HEK293 (cell line): ENCODE data around the gene SLC5A1.

Experiments used
- CTCF ChIA-PET: fragments of 350-600 bp; formaldehyde crosslinking; extraction: SDS; loops from one replicate; lab custom pipeline; 2021; ENCODE audit warnings: antibody characterized with exemption; lab: Yijun Ruan, JAX
- POLR2A ChIA-PET: fragments of 300-600 bp; formaldehyde crosslinking; extraction: SDS; loops from one replicate; lab custom pipeline; 2020; ENCODE audit warnings: antibody characterized with exemption, inconsistent platforms; lab: Yijun Ruan, JAX
- H3K27ac ChIP-seq: fragments of 200-500 bp; sonication (Bioruptor generic); 2 replicates; pipeline ENCODE4 v1.5.1; 2014; ENCODE audit warnings: low read depth, low read length, control low read depth, inconsistent platforms; ENCODE audit errors: extremely low read depth
- H3K36me3 ChIP-seq, 2 experiments: fragments of 200-500 bp in 1 of 2; sonication (Bioruptor generic) in 1 of 2; 1 replicate in 1 of 2; 2 replicates in 1 of 2; pipeline ENCODE4 v1.5.1; 2014 to 2017; ENCODE audit warnings: inconsistent platforms in 2 of 2, low read length in 2 of 2; ENCODE audit not compliant: control insufficient read depth in 2 of 2, insufficient read depth in 1 of 2
- H3K4me1 ChIP-seq: fragments of 200-500 bp; sonication (Bioruptor generic); 2 replicates; pipeline ENCODE4 v1.5.1; 2014; ENCODE audit warnings: mild to moderate bottlenecking, low read length, inconsistent platforms; ENCODE audit not compliant: control insufficient read depth, insufficient read depth
- H3K4me3 ChIP-seq: 2 replicates; pipeline ENCODE4 v1.5.1; 2011; ENCODE audit warnings: low read depth, mild to moderate bottlenecking, control low read depth, low read length, moderate library complexity
- H3K9me3 ChIP-seq: fragments of 200-500 bp; sonication (Bioruptor generic); 2 replicates; pipeline ENCODE4 v1.5.1; 2014; ENCODE audit warnings: low read depth, low read length, inconsistent platforms; ENCODE audit not compliant: control insufficient read depth, insufficient read depth
- EGR2 ChIP-seq: fragments of 450-650 bp; formaldehyde crosslinking; IDR thresholded peaks from 2 replicates; pipeline ENCODE4 v1.5.1; 2016; ENCODE audit warnings: low read depth, missing biosample characterization, missing genetic modification characterization
- HOXC10 ChIP-seq: sonication (generic); formaldehyde crosslinking; IDR thresholded peaks from 2 replicates; pipeline ENCODE4 v1.8.1; 2023; ENCODE audit warnings: mild to moderate bottlenecking, missing genetic modification reagents
- KLF9 ChIP-seq: fragments of 450-650 bp; formaldehyde crosslinking; IDR thresholded peaks from 2 replicates; pipeline ENCODE4 v1.5.1; 2016; ENCODE audit warnings: missing biosample characterization, missing genetic modification characterization, low read depth
- REPIN1 ChIP-seq: fragments of 450-650 bp; formaldehyde crosslinking; IDR thresholded peaks from 2 replicates; pipeline ENCODE4 v1.5.1; 2017; ENCODE audit warnings: missing biosample characterization, missing genetic modification characterization, low read depth
- ZFP3 ChIP-seq: fragments of 450-650 bp; formaldehyde crosslinking; IDR thresholded peaks from 2 replicates; pipeline ENCODE4 v1.5.1; 2016; ENCODE audit warnings: low read depth, missing biosample characterization, missing genetic modification characterization
- ZIC2 ChIP-seq: fragments of 450-650 bp; formaldehyde crosslinking; IDR thresholded peaks from 2 replicates; pipeline ENCODE4 v1.5.1; 2016; ENCODE audit warnings: missing biosample characterization, missing genetic modification characterization
- ZNF221 ChIP-seq: fragments of 450-650 bp; formaldehyde crosslinking; IDR thresholded peaks from 2 replicates; pipeline ENCODE4 v1.5.1; 2017; ENCODE audit warnings: missing biosample characterization, missing genetic modification characterization, borderline replicate concordance
- ZNF324 ChIP-seq: fragments of 450-650 bp; formaldehyde crosslinking; IDR thresholded peaks from 2 replicates; pipeline ENCODE4 v1.5.1; 2016; ENCODE audit warnings: missing biosample characterization, missing genetic modification characterization
- ZNF354C ChIP-seq: fragments of 450-650 bp; formaldehyde crosslinking; IDR thresholded peaks from 2 replicates; pipeline ENCODE4 v1.5.1; 2016; ENCODE audit warnings: missing biosample characterization, missing genetic modification characterization, low read depth, borderline replicate concordance
- ZNF624 ChIP-seq: fragments of 450-650 bp; formaldehyde crosslinking; IDR thresholded peaks from 2 replicates; pipeline ENCODE4 v1.5.1; 2017; ENCODE audit warnings: missing biosample characterization, missing genetic modification characterization
- ZNF658 ChIP-seq: fragments of 450-650 bp; formaldehyde crosslinking; IDR thresholded peaks from 2 replicates; pipeline ENCODE4; 2016; ENCODE audit warnings: missing biosample characterization, missing genetic modification characterization
- ZNF670 ChIP-seq: fragments of 450-650 bp; formaldehyde crosslinking; IDR thresholded peaks from 2 replicates; pipeline ENCODE4 v1.5.1; 2016; ENCODE audit warnings: missing biosample characterization, missing genetic modification characterization, low read depth
- ZNF677 ChIP-seq: fragments of 450-650 bp; IDR thresholded peaks from 2 replicates; pipeline ENCODE4 v1.5.0; 2018; ENCODE audit warnings: missing biosample characterization, mild to moderate bottlenecking, missing genetic modification characterization, moderate library complexity
- ZNF830 ChIP-seq: fragments of 450-650 bp; IDR thresholded peaks from 2 replicates; pipeline ENCODE4 v1.5.0; 2018; ENCODE audit warnings: missing biosample characterization, missing genetic modification characterization, low read depth, mild to moderate bottlenecking, moderate library complexity
- ZSCAN30 ChIP-seq: fragments of 450-650 bp; IDR thresholded peaks from 2 replicates; pipeline ENCODE4 v1.5.1; 2018; ENCODE audit warnings: missing biosample characterization, mild to moderate bottlenecking, missing genetic modification characterization, moderate library complexity
- TF ChIP-seq, protein P1 (sequence below): fragments of 450-650 bp; formaldehyde crosslinking; IDR thresholded peaks from 2 replicates; pipeline ENCODE4 v1.5.1; 2016; ENCODE audit warnings: missing biosample characterization, missing genetic modification characterization
- TF ChIP-seq, protein P2 (sequence below): fragments of 450-650 bp; formaldehyde crosslinking; IDR thresholded peaks from 2 replicates; pipeline ENCODE4 v1.5.1; 2016; ENCODE audit warnings: missing biosample characterization, missing genetic modification characterization
- TF ChIP-seq, protein P3 (sequence below): fragments of 450-650 bp; IDR thresholded peaks from 2 replicates; pipeline ENCODE4 v1.5.1; 2018; ENCODE audit warnings: missing biosample characterization, missing genetic modification characterization
- TF ChIP-seq, protein P4 (sequence below): fragments of 450-650 bp; formaldehyde crosslinking; IDR thresholded peaks from 2 replicates; pipeline ENCODE4 v1.5.1; 2016; ENCODE audit warnings: missing biosample characterization, missing genetic modification characterization
- TF ChIP-seq, protein P5 (sequence below): fragments of 450-650 bp; formaldehyde crosslinking; IDR thresholded peaks from 2 replicates; pipeline ENCODE4 v1.5.0; 2017; ENCODE audit warnings: missing biosample characterization, missing genetic modification characterization, borderline replicate concordance
- TF ChIP-seq, protein P6 (sequence below): fragments of 450-650 bp; formaldehyde crosslinking; IDR thresholded peaks from 2 replicates; pipeline ENCODE4 v1.5.1; 2016; ENCODE audit warnings: missing biosample characterization, missing genetic modification characterization, borderline replicate concordance

The SLC5A1 gene

DNA sequence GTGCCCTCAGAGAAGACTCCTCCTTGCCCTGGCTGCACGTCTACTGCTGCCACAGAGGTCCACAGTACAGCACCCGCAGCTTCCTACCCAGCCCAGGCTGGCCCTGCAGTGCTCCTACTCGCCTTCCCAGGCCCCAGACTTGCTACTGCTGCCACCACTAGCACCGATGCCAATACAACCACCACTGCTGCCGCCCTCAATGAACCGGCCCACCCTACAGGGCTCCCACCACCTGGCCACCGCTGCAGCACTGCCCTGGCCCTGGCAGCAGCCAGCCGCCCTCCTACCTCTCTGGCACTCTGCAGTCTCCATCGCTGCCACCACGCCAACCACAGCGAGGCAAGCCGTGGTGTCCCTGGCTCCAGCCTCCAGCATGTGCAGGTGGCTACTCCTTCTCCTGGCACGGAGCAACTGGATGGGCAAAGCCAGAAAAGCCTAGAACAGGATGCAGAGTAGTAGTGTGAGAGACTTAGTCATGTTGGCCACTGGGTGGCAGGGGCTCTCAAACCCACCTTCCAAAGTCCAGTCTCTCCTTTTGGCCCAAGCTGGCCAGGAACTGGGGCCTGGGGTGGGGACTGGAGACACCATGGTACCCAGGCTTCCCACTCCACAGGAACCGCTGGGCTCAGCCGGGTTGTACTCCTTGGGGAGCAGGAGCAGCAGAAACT lies 76.6 kb downstream of the SLC5A1 start:
- no peak overlapping the region for H3K4me3 ChIP-seq
- no peaks in the 10 kb centered on the region for H3K36me3 ChIP-seq
- no peaks in the 10 kb centered on the region for H3K9me3 ChIP-seq
- TF ChIP-seq ZFP3 (tag by site-specific recombination) (no peak), ZNF221 (no peak), REPIN1 (tag by site-specific recombination) (no peak), ZNF324 (tag by site-specific recombination) (no peak), ZNF677 (tag by site-specific recombination) (no peak), ZNF670 (no peak), ZIC2 (tag by site-specific recombination) (no peak), ZNF624 (tag by site-specific recombination) (no peak), EGR2 (tag by site-specific recombination) (no peak), ZSCAN30 (tag by site-specific recombination) (no peak)
- TF ChIP-seq, protein P1, sequence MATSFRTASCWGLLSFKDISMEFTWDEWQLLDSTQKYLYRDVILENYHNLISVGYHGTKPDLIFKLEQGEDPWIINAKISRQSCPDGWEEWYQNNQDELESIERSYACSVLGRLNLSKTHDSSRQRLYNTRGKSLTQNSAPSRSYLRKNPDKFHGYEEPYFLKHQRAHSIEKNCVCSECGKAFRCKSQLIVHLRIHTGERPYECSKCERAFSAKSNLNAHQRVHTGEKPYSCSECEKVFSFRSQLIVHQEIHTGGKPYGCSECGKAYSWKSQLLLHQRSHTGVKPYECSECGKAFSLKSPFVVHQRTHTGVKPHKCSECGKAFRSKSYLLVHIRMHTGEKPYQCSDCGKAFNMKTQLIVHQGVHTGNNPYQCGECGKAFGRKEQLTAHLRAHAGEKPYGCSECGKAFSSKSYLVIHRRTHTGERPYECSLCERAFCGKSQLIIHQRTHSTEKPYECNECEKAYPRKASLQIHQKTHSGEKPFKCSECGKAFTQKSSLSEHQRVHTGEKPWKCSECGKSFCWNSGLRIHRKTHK, result no peak
- H3K27ac ChIP-seq, result no peak overlapping the region
- CTCF ChIA-PET, result interaction anchor here (0.6 to 0.7 kb wide), 2 partner anchors 219 to 408 kb away, joined by 3 read pairs; no protein-coding TSS in a partner anchor
- POLR2A ChIA-PET, result no interaction called here
- H3K4me1 ChIP-seq, result no peaks in the 10 kb centered on the region

DNA sequence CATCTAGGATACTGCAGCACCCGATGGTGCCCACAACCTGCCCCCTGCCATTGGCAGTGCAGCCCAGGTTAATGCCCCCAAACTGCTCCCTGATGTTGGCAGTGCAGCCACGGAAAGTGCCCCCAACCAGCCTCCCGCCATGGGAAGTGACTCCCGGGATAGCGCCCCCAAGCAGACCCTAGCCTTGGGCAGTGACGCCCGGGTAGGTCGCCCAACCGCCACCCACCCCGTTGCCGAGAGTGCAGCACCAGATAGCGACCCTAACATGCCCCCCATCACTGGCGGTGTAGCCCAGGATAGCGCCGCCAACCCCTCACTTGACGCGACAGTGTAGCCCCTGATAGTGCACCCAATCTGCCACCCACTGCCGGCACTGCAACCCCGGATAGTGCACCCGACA lies 77.5 kb downstream of the SLC5A1 start:
- Histone ChIP-seq H3K9me3 (no peaks in the 10 kb centered on the region), H3K36me3 (no peaks in the 10 kb centered on the region), H3K4me3 (no peak overlapping the region), H3K4me1 (no peaks in the 10 kb centered on the region), H3K27ac (no peak overlapping the region)
- POLR2A ChIA-PET, result no interaction called here
- CTCF ChIA-PET, result interaction anchor here (0.7 to 1.0 kb wide), 2 partner anchors 21 to 409 kb away, joined by 3 read pairs; no protein-coding TSS in a partner anchor
- TF ChIP-seq, protein P2, sequence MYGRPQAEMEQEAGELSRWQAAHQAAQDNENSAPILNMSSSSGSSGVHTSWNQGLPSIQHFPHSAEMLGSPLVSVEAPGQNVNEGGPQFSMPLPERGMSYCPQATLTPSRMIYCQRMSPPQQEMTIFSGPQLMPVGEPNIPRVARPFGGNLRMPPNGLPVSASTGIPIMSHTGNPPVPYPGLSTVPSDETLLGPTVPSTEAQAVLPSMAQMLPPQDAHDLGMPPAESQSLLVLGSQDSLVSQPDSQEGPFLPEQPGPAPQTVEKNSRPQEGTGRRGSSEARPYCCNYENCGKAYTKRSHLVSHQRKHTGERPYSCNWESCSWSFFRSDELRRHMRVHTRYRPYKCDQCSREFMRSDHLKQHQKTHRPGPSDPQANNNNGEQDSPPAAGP (tag by site-specific recombination), result no peak
- TF ChIP-seq, protein P3, sequence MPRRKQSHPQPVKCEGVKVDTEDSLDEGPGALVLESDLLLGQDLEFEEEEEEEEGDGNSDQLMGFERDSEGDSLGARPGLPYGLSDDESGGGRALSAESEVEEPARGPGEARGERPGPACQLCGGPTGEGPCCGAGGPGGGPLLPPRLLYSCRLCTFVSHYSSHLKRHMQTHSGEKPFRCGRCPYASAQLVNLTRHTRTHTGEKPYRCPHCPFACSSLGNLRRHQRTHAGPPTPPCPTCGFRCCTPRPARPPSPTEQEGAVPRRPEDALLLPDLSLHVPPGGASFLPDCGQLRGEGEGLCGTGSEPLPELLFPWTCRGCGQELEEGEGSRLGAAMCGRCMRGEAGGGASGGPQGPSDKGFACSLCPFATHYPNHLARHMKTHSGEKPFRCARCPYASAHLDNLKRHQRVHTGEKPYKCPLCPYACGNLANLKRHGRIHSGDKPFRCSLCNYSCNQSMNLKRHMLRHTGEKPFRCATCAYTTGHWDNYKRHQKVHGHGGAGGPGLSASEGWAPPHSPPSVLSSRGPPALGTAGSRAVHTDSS, result no peak
- TF ChIP-seq ZNF354C (tag by site-specific recombination), result no peak
- no peak for TF ChIP-seq HOXC10 (CRISPR knock-in tag)
- TF ChIP-seq, protein P4, sequence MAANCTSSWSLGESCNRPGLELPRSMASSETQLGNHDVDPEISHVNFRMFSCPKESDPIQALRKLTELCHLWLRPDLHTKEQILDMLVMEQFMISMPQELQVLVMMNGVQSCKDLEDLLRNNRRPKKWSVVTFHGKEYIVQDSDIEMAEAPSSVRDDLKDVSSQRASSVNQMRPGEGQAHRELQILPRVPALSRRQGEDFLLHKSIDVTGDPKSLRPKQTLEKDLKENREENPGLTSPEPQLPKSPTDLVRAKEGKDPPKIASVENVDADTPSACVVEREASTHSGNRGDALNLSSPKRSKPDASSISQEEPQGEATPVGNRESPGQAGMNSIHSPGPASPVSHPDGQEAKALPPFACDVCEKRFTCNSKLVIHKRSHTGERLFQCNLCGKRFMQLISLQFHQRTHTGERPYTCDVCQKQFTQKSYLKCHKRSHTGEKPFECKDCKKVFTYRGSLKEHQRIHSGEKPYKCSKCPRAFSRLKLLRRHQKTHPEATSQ (tag by site-specific recombination), result no peak
- TF ChIP-seq KLF9 (tag by site-specific recombination), result no peak
- no peak for TF ChIP-seq ZNF624 (tag by site-specific recombination)
- TF ChIP-seq, protein P5, sequence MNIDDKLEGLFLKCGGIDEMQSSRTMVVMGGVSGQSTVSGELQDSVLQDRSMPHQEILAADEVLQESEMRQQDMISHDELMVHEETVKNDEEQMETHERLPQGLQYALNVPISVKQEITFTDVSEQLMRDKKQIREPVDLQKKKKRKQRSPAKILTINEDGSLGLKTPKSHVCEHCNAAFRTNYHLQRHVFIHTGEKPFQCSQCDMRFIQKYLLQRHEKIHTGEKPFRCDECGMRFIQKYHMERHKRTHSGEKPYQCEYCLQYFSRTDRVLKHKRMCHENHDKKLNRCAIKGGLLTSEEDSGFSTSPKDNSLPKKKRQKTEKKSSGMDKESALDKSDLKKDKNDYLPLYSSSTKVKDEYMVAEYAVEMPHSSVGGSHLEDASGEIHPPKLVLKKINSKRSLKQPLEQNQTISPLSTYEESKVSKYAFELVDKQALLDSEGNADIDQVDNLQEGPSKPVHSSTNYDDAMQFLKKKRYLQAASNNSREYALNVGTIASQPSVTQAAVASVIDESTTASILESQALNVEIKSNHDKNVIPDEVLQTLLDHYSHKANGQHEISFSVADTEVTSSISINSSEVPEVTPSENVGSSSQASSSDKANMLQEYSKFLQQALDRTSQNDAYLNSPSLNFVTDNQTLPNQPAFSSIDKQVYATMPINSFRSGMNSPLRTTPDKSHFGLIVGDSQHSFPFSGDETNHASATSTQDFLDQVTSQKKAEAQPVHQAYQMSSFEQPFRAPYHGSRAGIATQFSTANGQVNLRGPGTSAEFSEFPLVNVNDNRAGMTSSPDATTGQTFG, result no peak
- TF ChIP-seq ZNF658 (tag by site-specific recombination), result no peak
- TF ChIP-seq, protein P6, sequence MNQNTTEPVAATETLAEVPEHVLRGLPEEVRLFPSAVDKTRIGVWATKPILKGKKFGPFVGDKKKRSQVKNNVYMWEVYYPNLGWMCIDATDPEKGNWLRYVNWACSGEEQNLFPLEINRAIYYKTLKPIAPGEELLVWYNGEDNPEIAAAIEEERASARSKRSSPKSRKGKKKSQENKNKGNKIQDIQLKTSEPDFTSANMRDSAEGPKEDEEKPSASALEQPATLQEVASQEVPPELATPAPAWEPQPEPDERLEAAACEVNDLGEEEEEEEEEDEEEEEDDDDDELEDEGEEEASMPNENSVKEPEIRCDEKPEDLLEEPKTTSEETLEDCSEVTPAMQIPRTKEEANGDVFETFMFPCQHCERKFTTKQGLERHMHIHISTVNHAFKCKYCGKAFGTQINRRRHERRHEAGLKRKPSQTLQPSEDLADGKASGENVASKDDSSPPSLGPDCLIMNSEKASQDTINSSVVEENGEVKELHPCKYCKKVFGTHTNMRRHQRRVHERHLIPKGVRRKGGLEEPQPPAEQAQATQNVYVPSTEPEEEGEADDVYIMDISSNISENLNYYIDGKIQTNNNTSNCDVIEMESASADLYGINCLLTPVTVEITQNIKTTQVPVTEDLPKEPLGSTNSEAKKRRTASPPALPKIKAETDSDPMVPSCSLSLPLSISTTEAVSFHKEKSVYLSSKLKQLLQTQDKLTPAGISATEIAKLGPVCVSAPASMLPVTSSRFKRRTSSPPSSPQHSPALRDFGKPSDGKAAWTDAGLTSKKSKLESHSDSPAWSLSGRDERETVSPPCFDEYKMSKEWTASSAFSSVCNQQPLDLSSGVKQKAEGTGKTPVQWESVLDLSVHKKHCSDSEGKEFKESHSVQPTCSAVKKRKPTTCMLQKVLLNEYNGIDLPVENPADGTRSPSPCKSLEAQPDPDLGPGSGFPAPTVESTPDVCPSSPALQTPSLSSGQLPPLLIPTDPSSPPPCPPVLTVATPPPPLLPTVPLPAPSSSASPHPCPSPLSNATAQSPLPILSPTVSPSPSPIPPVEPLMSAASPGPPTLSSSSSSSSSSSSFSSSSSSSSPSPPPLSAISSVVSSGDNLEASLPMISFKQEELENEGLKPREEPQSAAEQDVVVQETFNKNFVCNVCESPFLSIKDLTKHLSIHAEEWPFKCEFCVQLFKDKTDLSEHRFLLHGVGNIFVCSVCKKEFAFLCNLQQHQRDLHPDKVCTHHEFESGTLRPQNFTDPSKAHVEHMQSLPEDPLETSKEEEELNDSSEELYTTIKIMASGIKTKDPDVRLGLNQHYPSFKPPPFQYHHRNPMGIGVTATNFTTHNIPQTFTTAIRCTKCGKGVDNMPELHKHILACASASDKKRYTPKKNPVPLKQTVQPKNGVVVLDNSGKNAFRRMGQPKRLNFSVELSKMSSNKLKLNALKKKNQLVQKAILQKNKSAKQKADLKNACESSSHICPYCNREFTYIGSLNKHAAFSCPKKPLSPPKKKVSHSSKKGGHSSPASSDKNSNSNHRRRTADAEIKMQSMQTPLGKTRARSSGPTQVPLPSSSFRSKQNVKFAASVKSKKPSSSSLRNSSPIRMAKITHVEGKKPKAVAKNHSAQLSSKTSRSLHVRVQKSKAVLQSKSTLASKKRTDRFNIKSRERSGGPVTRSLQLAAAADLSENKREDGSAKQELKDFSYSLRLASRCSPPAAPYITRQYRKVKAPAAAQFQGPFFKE (tag by site-specific recombination), result no peak
- TF ChIP-seq ZNF830 (tag by site-specific recombination), result no peak
